Measurements from ENCODE around the gene BECN2.

Gene BECN2

DNA sequence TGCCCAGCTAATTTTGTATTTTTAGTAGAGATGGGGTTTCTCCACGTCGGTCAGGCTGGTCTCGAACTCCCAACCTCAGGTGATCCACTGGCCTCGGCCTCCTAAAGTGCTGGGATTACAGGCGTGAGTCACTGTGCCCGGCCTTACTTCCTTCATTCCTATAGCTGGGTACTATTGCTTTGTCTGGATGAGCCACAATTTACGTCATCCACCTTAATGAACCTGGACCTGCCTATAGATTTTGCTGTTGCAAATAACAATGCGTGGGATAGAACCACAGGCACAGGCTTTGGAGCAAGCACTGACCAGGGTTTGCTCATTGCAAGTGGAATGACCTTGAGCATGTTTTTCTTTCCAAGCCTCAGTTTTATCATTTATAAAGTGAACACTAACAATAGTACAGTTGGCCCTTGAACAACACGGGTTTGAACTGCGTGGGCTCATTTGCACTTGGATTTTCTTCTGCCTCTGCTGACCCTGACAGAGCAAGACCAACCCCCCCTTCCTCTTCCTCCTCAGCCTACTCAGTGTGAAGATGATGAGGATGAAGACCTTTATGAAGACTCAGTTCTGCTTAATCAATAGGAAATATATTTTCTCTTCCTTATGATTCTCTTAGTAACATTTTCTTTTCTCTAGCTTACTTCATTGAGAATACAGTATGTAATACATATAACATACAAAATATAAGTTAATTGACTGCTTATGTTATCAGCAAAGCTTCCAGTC, 33.3 kb upstream of the BECN2 start:
- Histone ChIP-seq H3K36me3 (ENCODE audit: control insufficient read depth, insufficient read depth, low read length) (no peaks in the 10 kb centered on the region), H3K9ac (no peak overlapping the region), H3K9me3 (ENCODE audit: control insufficient read depth, low read length) (no peaks in the 10 kb centered on the region), H3K4me1 (no peaks in the 10 kb centered on the region), H3K4me3 (ENCODE audit: low read depth, low read length) (no peak overlapping the region), H3K4me2 (ENCODE audit: low read length) (no peak overlapping the region), H3K27me3 (ENCODE audit: control insufficient read depth, insufficient read depth, low read length) (no peaks in the 10 kb centered on the region), H3K27ac (no peak overlapping the region), H2AFZ (no peak overlapping the region), H3K79me2 (no peaks in the 10 kb centered on the region)
- TF ChIP-seq, protein P1, sequence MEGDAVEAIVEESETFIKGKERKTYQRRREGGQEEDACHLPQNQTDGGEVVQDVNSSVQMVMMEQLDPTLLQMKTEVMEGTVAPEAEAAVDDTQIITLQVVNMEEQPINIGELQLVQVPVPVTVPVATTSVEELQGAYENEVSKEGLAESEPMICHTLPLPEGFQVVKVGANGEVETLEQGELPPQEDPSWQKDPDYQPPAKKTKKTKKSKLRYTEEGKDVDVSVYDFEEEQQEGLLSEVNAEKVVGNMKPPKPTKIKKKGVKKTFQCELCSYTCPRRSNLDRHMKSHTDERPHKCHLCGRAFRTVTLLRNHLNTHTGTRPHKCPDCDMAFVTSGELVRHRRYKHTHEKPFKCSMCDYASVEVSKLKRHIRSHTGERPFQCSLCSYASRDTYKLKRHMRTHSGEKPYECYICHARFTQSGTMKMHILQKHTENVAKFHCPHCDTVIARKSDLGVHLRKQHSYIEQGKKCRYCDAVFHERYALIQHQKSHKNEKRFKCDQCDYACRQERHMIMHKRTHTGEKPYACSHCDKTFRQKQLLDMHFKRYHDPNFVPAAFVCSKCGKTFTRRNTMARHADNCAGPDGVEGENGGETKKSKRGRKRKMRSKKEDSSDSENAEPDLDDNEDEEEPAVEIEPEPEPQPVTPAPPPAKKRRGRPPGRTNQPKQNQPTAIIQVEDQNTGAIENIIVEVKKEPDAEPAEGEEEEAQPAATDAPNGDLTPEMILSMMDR (IDR thresholded peaks at IDR 0.05) = no peak

DNA sequence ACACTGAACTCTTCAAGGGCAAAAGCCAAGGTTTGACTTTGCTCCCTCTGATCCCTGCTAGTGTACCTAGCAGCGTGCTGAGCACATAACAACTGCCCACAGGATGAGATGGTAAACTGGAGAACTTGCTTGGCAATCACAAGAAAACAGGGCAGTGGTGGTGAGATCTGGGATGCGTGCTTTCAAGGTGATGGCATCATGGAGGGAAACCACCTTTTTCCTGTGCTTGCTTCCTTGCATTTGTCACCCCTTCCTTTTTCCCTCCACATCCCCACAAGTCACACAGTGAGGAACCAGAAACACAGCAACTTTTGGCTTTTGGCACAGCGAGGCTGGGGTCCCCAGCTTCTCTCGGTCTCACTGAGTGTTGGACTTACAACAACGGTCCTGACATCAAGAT, 31.4 kb upstream of the BECN2 start:
- no peaks in the 10 kb centered on the region for H3K79me2 ChIP-seq
- no peak overlapping the region for H3K27ac ChIP-seq
- no peak overlapping the region for H2AFZ ChIP-seq
- no peak overlapping the region for H3K9ac ChIP-seq
- TF ChIP-seq, protein P1 (IDR thresholded peaks at IDR 0.05) = no peak
- no peaks in the 10 kb centered on the region for H3K36me3 ChIP-seq (ENCODE audit: control insufficient read depth, insufficient read depth, low read length)
- H3K4me3 ChIP-seq (ENCODE audit: low read depth, low read length) = no peak overlapping the region
- H3K27me3 ChIP-seq (ENCODE audit: control insufficient read depth, insufficient read depth, low read length) = no peaks in the 10 kb centered on the region
- no peaks in the 10 kb centered on the region for H3K9me3 ChIP-seq (ENCODE audit: control insufficient read depth, low read length)
- H3K4me2 ChIP-seq (ENCODE audit: low read length) = no peak overlapping the region
- no peaks in the 10 kb centered on the region for H3K4me1 ChIP-seq

DNA sequence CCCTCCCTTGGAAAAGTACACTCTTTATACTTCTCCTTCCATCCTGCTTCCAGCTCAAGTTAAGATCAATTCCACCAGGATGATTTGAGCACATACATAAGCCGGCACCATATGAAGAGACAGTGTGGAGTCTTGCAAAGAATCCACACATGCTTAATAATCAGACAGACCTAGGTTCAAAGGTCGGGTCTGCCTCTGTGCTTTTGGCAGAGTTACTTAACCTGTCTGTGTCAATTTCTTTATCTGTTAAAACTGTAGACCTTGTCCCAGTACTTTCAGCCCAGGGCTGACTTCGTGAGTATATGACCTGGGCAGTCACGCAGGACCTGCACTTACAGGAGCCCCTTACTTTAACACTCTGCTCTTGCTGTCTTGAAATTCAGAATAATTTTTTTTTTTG, 30.2 kb upstream of the BECN2 start:
- no peaks in the 10 kb centered on the region for H3K9me3 ChIP-seq (ENCODE audit: control insufficient read depth, low read length)
- no peaks in the 10 kb centered on the region for H3K79me2 ChIP-seq
- H2AFZ ChIP-seq = no peak overlapping the region
- H3K4me3 ChIP-seq (ENCODE audit: low read depth, low read length) = no peak overlapping the region
- no peak overlapping the region for H3K27ac ChIP-seq
- no peak overlapping the region for H3K4me2 ChIP-seq (ENCODE audit: low read length)
- no peaks in the 10 kb centered on the region for H3K4me1 ChIP-seq
- TF ChIP-seq, protein P1 (IDR thresholded peaks at IDR 0.05) = no peak
- no peak overlapping the region for H3K9ac ChIP-seq
- no peaks in the 10 kb centered on the region for H3K36me3 ChIP-seq (ENCODE audit: control insufficient read depth, insufficient read depth, low read length)
- no peaks in the 10 kb centered on the region for H3K27me3 ChIP-seq (ENCODE audit: control insufficient read depth, insufficient read depth, low read length)

DNA sequence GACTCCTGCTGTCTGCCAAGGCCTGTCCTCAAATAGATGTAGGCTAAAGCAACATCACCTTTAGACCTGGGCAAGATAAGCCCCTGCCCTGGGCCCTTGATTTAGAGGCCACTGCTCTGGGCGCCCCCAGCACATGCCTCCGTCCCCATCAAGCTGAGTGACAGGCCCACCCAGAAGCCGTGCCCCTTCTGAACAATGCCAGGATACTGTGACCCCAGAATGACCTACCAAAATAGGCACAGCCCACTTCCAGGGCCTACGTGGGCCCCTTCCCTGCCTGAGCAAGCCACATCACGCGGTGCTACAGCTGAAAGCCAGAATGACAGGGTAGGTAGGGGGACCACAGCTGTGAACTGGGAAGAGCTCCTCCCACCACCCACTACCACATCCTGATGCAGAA, 24.7 kb upstream of the BECN2 start:
- H3K9me3 ChIP-seq (ENCODE audit: control insufficient read depth, low read length) = no peaks in the 10 kb centered on the region
- no peak overlapping the region for H3K4me3 ChIP-seq (ENCODE audit: low read depth, low read length)
- no peaks in the 10 kb centered on the region for H3K36me3 ChIP-seq (ENCODE audit: control insufficient read depth, insufficient read depth, low read length)
- H3K9ac ChIP-seq = no peak overlapping the region
- no peak overlapping the region for H3K27ac ChIP-seq
- no peaks in the 10 kb centered on the region for H3K79me2 ChIP-seq
- H3K4me1 ChIP-seq = no peaks in the 10 kb centered on the region
- no peak overlapping the region for H3K4me2 ChIP-seq (ENCODE audit: low read length)
- H2AFZ ChIP-seq = no peak overlapping the region
- TF ChIP-seq, protein P1 (IDR thresholded peaks at IDR 0.05) = no peak
- H3K27me3 ChIP-seq (ENCODE audit: control insufficient read depth, insufficient read depth, low read length) = no peaks in the 10 kb centered on the region

Measured in parathyroid adenoma (tissue), 2 donors.